CD14-positive monocyte (primary cell): ENCODE results near the gene CWC25. TPM values are rescaled to one million over a fixed set of nuclear protein-coding genes. Genes with fewer than 3 reads are reported as not detected.

Experiments
- DNase-seq, 3 donors: peaks; one replicate each; pipeline ENCODE4 v3.0.0-alpha.2; 2011 to 2022
- H2AFZ ChIP-seq: 2 replicates; pipeline ENCODE4 v1.6.0; 2012; ENCODE audit warnings: mild to moderate bottlenecking, low read depth, low read length, inconsistent platforms; ENCODE audit not compliant: insufficient read depth, poor library complexity, severe bottlenecking
- H3K27ac ChIP-seq, 2 donors: 1 replicate in 1 of 2; 2 replicates in 1 of 2; pipeline ENCODE4 v1.5.1; 2012 to 2013; ENCODE audit warnings: low read length in 2 of 2, control low read depth in 1 of 2, inconsistent platforms in 1 of 2, low read depth in 1 of 2, mild to moderate bottlenecking in 1 of 2
- H3K27me3 ChIP-seq, 2 donors: one replicate each; pipeline versions ENCODE4 v1.6.0 to v1.6.1; 2011 to 2013; ENCODE audit warnings: low read length in 2 of 2; ENCODE audit not compliant: control insufficient read depth in 2 of 2, insufficient read depth in 2 of 2
- H3K36me3 ChIP-seq, 2 donors: replicated peaks in 1 of 2; 1 replicate in 1 of 2; 2 replicates in 1 of 2; pipeline versions ENCODE4 v1.5.1 to v1.6.1; 2012 to 2013; ENCODE audit warnings: low read length in 2 of 2, control low read depth in 1 of 2, inconsistent platforms in 1 of 2, mild to moderate bottlenecking in 1 of 2; ENCODE audit not compliant: insufficient read depth in 2 of 2, control insufficient read depth in 1 of 2
- H3K4me1 ChIP-seq, 2 donors: 1 replicate in 1 of 2; 2 replicates in 1 of 2; pipeline versions ENCODE4 v1.5.1 to v1.6.1; 2012 to 2013; ENCODE audit warnings: low read length in 2 of 2, control low read depth in 1 of 2, inconsistent platforms in 1 of 2, mild to moderate bottlenecking in 1 of 2, moderate library complexity in 1 of 2; ENCODE audit not compliant: insufficient read depth in 2 of 2, control insufficient read depth in 1 of 2
- H3K4me2 ChIP-seq: replicated peaks from 2 replicates; pipeline ENCODE3; 2012; ENCODE audit warnings: low read length, moderate library complexity, mild to moderate bottlenecking; ENCODE audit not compliant: poor library complexity, severe bottlenecking; ENCODE audit errors: extremely low read depth
- H3K4me3 ChIP-seq, 3 experiments: fragments of 200-600 bp in 1 of 3; sonication (generic) in 1 of 3; replicated peaks in 1 of 3; 1 replicate in 2 of 3; 2 replicates in 1 of 3; pipeline ENCODE4 v1.5.1; 2011 to 2013; ENCODE audit warnings: low read length in 3 of 3, mild to moderate bottlenecking in 3 of 3, control low read depth in 2 of 3, low read depth in 2 of 3, inconsistent platforms in 1 of 3, moderate library complexity in 1 of 3
- H3K79me2 ChIP-seq: 2 replicates; pipeline ENCODE4 v1.6.0; 2012; ENCODE audit warnings: mild to moderate bottlenecking, control low read depth, inconsistent platforms, low read length, moderate library complexity; ENCODE audit not compliant: insufficient read depth
- H3K9ac ChIP-seq: 2 replicates; pipeline ENCODE4 v1.6.0; 2017; ENCODE audit warnings: low read length, mild to moderate bottlenecking; ENCODE audit not compliant: insufficient read depth, poor library complexity, severe bottlenecking
- H3K9me3 ChIP-seq, 2 donors: replicated peaks in 1 of 2; 1 replicate in 1 of 2; 2 replicates in 1 of 2; pipeline versions ENCODE4 v1.5.1 to v1.6.1; 2012 to 2013; ENCODE audit warnings: low read length in 2 of 2, control low read depth in 1 of 2; ENCODE audit not compliant: control insufficient read depth in 1 of 2, insufficient read depth in 1 of 2
- H4K20me1 ChIP-seq: 2 replicates; pipeline ENCODE4 v1.6.0; 2012; ENCODE audit warnings: mild to moderate bottlenecking, low read length, control low read depth, moderate library complexity; ENCODE audit not compliant: insufficient read depth
- H3K27ac Mint-ChIP-seq, 7 donors: one replicate each; pipeline ENCODE4 v1.8.0; 2020; ENCODE audit warnings: mild to moderate bottlenecking in 7 of 7, mixed read lengths in 7 of 7, moderate library complexity in 6 of 7, inconsistent platforms in 2 of 7
- H3K27me3 Mint-ChIP-seq, 3 donors: one replicate each; pipeline ENCODE4 v1.8.0; 2021 to 2022; ENCODE audit warnings: low read depth in 3 of 3, mild to moderate bottlenecking in 3 of 3, mixed read lengths in 3 of 3, moderate library complexity in 3 of 3, inconsistent platforms in 1 of 3
- H3K36me3 Mint-ChIP-seq, 2 donors: one replicate each; pipeline ENCODE4 v1.8.0; 2020; ENCODE audit warnings: mixed read lengths in 2 of 2, inconsistent platforms in 1 of 2, mild to moderate bottlenecking in 1 of 2
- H3K4me1 Mint-ChIP-seq: one replicate; pipeline ENCODE4 v1.8.0; 2020; ENCODE audit warnings: mild to moderate bottlenecking, mixed read lengths
- H3K4me3 Mint-ChIP-seq, 2 donors: one replicate each; pipeline ENCODE4 v1.8.0; 2020; ENCODE audit warnings: mild to moderate bottlenecking in 2 of 2, mixed read lengths in 2 of 2, moderate library complexity in 1 of 2
- H3K9me3 Mint-ChIP-seq, 7 donors: one replicate each; pipeline ENCODE4 v1.8.0; 2020 to 2022; ENCODE audit warnings: mixed read lengths in 7 of 7, mild to moderate bottlenecking in 6 of 7, moderate library complexity in 6 of 7, inconsistent platforms in 2 of 7
- CTCF ChIP-seq: fragments of 200-600 bp; IDR thresholded peaks from one replicate; pipeline ENCODE4 v1.8.0; 2022; ENCODE audit warnings: antibody characterized with exemption, mild to moderate bottlenecking
- WGBS: methylation state at CpG from one replicate; pipeline ENCODE4 v1.1.5; 2013; ENCODE audit warnings: missing lambda C conversion rate; ENCODE audit not compliant: insufficient coverage; 5-methylcytosine and 5-hydroxymethylcytosine counted together
- intact Hi-C, 2 donors: fragments of 100-400 bp; cut with micrococcal nuclease; formaldehyde crosslinking; loops; one replicate each; pipeline versions ENCODE4 v1.15.0 to v1.15.1; 2023
- polyA plus RNA-seq, 3 donors: library from polyadenylated mRNA; depleted of rRNA in 1 of 3; unstranded in 2 of 3; stranded (reverse) in 1 of 3; fragments of 300-500 nt in 2 of 3; fragments of >200 nt in 1 of 3; fragmentation: Illumina TruSeq in 2 of 3; gene quantifications; 1 replicate in 2 of 3; 2 replicates in 1 of 3; pipeline ENCODE4 v1.2.3, GENCODE V29; 2012 to 2021

Gene CWC25
- polyA plus RNA-seq, 3 donors = 7.5 to 63.2 (median 8.4) TPM

GRCh38 chr17:38797158-38797490 lies 28.0 kb downstream of the CWC25 start:
- peaks cover 0 to 1% (median 0%) of the 10 kb centered on the region in 7 donors for H3K9me3 Mint-ChIP-seq
- H3K9ac ChIP-seq = no peak overlapping the region
- peaks cover 11 to 48% of the 10 kb centered on the region in 2 donors for H3K36me3 ChIP-seq
- no peak overlapping the region for H3K4me3 ChIP-seq
- peaks cover 66% of the 10 kb centered on the region for H3K79me2 ChIP-seq
- peaks cover 32% of the 10 kb centered on the region for H3K4me1 Mint-ChIP-seq
- DNase-seq = peak in 1 of 3 donors; percentile 13
- 63% methylated on average over 2 of the region's 5 CpGs for WGBS
- no peak overlapping the region for H3K4me3 Mint-ChIP-seq
- H3K27me3 Mint-ChIP-seq = no peaks in the 10 kb centered on the region
- H2AFZ ChIP-seq = no peak overlapping the region
- H4K20me1 ChIP-seq = peaks cover 36% of the 10 kb centered on the region
- peaks cover 32 to 39% of the 10 kb centered on the region in 2 donors for H3K36me3 Mint-ChIP-seq
- peaks cover 25 to 27% of the 10 kb centered on the region in 2 donors for H3K4me1 ChIP-seq
- H3K27ac Mint-ChIP-seq = peak overlapping the region in 1 of 7 donors; percentile 32
- peak overlapping the region; percentile 99 for H3K4me2 ChIP-seq
- no peak overlapping the region for H3K27ac ChIP-seq
- intact Hi-C loops = no loop called here
- no peaks in the 10 kb centered on the region for H3K9me3 ChIP-seq
- TF ChIP-seq CTCF = no peak
- H3K27me3 ChIP-seq = no peaks in the 10 kb centered on the region

GRCh38 chr17:38796451-38797157 lies 28.5 kb downstream of the CWC25 start:
- H3K27me3 ChIP-seq = no peaks in the 10 kb centered on the region
- no peak overlapping the region for H3K9ac ChIP-seq
- H3K9me3 ChIP-seq = no peaks in the 10 kb centered on the region
- H3K79me2 ChIP-seq = peaks cover 69% of the 10 kb centered on the region
- H3K4me3 Mint-ChIP-seq = no peak overlapping the region
- DNase-seq = peak in 1 of 3 donors; percentile 12
- H3K36me3 ChIP-seq = peaks cover 5 to 45% of the 10 kb centered on the region in 2 donors
- no peak overlapping the region for H3K27ac ChIP-seq
- H3K27ac Mint-ChIP-seq = peak overlapping the region in 2 of 7 donors; percentile 32 to 84
- no peak overlapping the region for H2AFZ ChIP-seq
- no peak overlapping the region for H3K4me3 ChIP-seq
- peaks cover 29 to 39% of the 10 kb centered on the region in 2 donors for H3K36me3 Mint-ChIP-seq
- H3K4me2 ChIP-seq = no peak overlapping the region
- H3K27me3 Mint-ChIP-seq = no peaks in the 10 kb centered on the region
- peaks cover 32% of the 10 kb centered on the region for H3K4me1 Mint-ChIP-seq
- intact Hi-C loops = no loop called here
- WGBS = 73% methylated on average over 3 of the region's 5 CpGs
- peaks cover 39% of the 10 kb centered on the region for H4K20me1 ChIP-seq
- peaks cover 0 to 1% (median 0%) of the 10 kb centered on the region in 7 donors for H3K9me3 Mint-ChIP-seq
- no peak for TF ChIP-seq CTCF
- peaks cover 25 to 27% of the 10 kb centered on the region in 2 donors for H3K4me1 ChIP-seq
